ENCODE results near the gene CST9. TPM values are rescaled to one million over a fixed set of nuclear protein-coding genes. Genes with fewer than 3 reads are reported as not detected.

Gene CST9
- total RNA-seq, 6 experiments from 2014 or later, result not detected

DNA sequence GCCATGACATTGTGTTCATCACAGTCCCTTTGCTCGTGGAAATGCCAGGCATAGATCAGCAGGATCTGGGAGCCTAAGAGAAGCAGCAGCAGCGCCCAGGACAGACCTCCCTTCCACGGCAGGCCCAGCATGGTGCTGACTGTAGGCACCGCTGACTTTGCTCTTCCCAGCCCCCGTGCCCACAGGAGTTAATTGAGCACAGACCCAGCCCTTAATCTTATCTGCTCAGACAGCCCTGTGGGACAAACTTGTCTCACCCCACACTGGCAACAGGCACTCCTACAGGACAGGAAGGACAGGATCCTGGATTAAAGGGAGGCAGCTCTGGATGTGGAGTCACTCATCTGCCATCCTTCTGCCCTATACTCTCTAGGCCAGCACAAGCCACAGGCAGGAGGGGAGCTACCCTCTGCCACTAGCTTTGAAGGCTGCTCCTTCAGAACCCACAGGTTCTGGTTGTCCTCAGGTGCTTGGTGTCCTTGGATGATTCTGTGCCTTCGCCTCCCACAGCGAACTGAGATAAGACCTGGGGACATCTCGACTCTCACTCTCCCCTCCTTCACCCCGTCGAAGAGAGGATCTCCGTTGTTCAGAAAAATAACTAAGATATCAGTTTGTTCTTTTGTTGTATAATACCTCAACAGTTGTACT lies 37.3 kb downstream of the CST9 start, which contains the start of gene CST9L:
TSS of gene CST9L (minus strand) at position 165 of the 651 bp plus-strand sequence. CDS start at position 131, 34 bp downstream.
- no peak within 1 kb of the TSS for H3K27ac Mint-ChIP-seq
- H3K36me3 Mint-ChIP-seq (ENCODE audit: low read depth), result no peaks in the 10 kb centered on the region
- TF ChIP-seq, protein P1, sequence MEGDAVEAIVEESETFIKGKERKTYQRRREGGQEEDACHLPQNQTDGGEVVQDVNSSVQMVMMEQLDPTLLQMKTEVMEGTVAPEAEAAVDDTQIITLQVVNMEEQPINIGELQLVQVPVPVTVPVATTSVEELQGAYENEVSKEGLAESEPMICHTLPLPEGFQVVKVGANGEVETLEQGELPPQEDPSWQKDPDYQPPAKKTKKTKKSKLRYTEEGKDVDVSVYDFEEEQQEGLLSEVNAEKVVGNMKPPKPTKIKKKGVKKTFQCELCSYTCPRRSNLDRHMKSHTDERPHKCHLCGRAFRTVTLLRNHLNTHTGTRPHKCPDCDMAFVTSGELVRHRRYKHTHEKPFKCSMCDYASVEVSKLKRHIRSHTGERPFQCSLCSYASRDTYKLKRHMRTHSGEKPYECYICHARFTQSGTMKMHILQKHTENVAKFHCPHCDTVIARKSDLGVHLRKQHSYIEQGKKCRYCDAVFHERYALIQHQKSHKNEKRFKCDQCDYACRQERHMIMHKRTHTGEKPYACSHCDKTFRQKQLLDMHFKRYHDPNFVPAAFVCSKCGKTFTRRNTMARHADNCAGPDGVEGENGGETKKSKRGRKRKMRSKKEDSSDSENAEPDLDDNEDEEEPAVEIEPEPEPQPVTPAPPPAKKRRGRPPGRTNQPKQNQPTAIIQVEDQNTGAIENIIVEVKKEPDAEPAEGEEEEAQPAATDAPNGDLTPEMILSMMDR (IDR thresholded peaks at IDR 0.05), result no peak
- no peak for DNase-seq
- peaks cover 6% of the 10 kb centered on the region; the same call in 1 of the 2 replicates for H3K27me3 Mint-ChIP-seq (ENCODE audit: insufficient read depth)
- H3K4me3 Mint-ChIP-seq, result no peak within 1 kb of the TSS
- H3K9me3 Mint-ChIP-seq, result no peaks in the 10 kb centered on the region
- H3K4me1 Mint-ChIP-seq (ENCODE audit: low read depth), result no peaks in the 10 kb centered on the region

DNA sequence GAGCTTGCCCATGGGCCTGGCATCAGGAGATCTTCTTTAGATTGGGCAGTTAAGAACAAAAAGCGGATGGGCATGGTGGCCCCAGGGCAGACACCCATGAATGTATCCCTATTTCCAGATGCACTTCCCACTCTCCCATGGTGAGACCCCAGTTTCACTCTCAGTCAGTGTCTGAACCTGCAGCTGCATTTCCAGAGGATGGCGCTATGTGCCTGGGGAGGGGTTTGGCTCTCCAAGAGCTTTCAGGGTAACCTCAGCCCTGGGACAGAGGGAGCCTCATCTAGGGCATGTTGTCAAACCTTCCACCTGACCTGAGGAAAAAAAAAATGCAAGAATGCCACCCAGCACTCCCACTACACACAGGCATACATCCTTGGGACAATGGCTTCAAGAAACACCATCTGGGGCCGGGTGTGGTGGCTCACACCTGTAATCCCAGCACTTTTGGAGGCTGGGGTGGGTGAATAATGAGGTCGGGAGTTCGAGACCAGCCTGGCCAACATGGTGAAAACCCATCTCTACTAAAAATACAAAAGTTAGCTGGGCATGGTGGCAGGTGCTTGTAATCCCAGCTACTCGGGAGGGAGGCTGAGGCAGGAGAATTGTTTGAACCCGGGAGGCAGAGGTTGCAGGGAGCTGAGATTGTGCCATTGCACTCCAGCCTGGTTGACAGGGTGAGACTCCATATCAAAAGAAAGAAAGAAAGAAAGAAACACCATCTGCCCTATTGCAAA lies 39.4 kb downstream of the CST9 start:
- H3K4me1 Mint-ChIP-seq (ENCODE audit: low read depth), result no peaks in the 10 kb centered on the region
- H3K36me3 Mint-ChIP-seq (ENCODE audit: low read depth), result no peaks in the 10 kb centered on the region
- peaks cover 8% of the 10 kb centered on the region; the same call in 1 of the 2 replicates for H3K9me3 Mint-ChIP-seq
- DNase-seq, result no peak
- H3K4me3 Mint-ChIP-seq, result no peak overlapping the region
- TF ChIP-seq, protein P1 (IDR thresholded peaks at IDR 0.05), result no peak
- H3K27me3 Mint-ChIP-seq (ENCODE audit: insufficient read depth), result peaks cover 6% of the 10 kb centered on the region; the same call in 1 of the 2 replicates
- H3K27ac Mint-ChIP-seq, result no peak overlapping the region

DNA sequence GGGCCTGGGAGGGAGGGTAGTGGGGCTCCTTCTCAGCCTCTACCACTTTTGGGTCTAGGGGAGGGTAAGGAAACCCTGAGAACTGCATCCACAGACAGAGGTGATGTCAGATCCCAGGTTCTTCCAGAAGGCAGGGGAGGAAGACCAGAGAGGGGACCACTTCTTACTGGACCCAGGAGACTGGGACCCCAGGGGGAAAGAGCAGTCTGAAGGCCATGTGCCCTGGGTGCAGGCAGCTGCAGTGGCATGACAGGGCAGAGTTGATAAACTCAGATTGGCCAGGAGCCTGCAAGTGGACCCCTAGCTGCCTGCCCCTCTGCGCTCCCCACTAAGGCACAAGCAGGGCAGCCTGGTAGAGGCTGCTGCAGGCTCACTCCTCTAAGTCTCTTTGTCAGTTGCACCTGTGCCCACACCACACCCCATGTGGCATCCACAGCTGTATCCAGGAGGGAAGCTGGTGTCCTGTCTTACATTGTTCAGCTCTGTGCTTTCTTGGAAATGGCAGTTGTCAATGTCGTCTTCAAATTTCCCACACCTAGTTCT lies 40.1 kb downstream of the CST9 start:
- Mint-ChIP-seq H3K4me3 (no peak overlapping the region), H3K27me3 (ENCODE audit: insufficient read depth) (peaks cover 6% of the 10 kb centered on the region; the same call in 1 of the 2 replicates), H3K9me3 (peaks cover 13% of the 10 kb centered on the region; the same call in 1 of the 2 replicates), H3K27ac (no peak overlapping the region), H3K4me1 (ENCODE audit: low read depth) (no peaks in the 10 kb centered on the region), H3K36me3 (ENCODE audit: low read depth) (no peaks in the 10 kb centered on the region)
- DNase-seq, result no peak
- TF ChIP-seq, protein P1 (IDR thresholded peaks at IDR 0.05), result no peak

DNA sequence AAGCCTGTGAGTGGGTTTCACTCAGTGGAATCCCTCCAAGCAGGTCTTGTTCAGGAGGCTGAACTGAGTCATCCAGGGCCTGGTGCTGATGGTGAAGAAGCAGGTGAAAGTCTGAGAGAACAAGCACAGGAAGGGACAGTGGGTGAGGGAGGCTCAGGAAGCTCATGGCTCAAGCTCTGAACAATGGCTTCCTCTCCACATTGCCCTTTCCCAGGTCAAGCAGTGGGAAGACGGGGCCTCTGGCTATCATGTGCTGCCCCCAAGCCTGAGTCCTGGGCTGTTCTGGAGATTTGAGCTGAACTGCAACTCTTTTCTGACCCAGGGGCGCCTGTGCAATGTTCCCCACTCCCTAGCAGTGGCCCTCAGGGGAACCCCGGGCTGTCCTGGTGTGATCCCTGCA lies 40.8 kb downstream of the CST9 start:
- H3K4me1 Mint-ChIP-seq (ENCODE audit: low read depth), result no peaks in the 10 kb centered on the region
- TF ChIP-seq, protein P1 (IDR thresholded peaks at IDR 0.05), result no peak
- DNase-seq, result no peak
- H3K36me3 Mint-ChIP-seq (ENCODE audit: low read depth), result no peaks in the 10 kb centered on the region
- H3K27ac Mint-ChIP-seq, result no peak overlapping the region
- H3K27me3 Mint-ChIP-seq (ENCODE audit: insufficient read depth), result peaks cover 6% of the 10 kb centered on the region
- H3K4me3 Mint-ChIP-seq, result no peak overlapping the region
- H3K9me3 Mint-ChIP-seq, result peaks cover 13% of the 10 kb centered on the region; the same call in 1 of the 2 replicates

DNA sequence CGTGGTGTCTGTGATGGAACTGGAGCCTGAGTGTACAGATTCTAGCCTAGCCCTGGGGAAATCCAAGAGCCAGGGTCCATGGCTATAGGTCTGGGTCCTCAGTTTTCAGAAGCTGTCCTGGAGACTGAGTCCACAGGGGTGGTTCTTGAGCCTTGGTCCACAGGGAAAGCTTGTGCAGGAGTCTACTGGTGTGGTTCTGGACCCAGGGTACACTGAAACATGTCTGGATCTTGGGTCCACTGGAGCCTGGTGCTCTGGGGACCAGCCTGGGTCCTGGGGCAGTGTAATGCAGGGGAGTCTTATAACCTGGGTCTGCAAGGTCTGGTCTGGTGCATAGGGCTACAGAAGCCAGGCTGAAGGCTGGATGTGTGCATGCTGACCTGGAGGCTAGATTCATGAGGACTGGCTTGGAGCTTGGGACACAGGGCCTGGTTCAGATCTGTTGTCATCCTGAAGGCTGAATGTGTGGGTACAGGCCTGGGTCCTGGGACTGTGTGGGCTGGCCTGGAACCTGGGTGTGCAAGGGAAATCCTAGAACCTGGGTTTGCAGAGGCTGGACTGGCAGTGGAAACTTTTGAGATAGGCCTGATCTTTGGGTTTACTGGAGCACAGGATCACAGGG lies 42.9 kb downstream of the CST9 start:
- Mint-ChIP-seq H3K36me3 (ENCODE audit: low read depth) (no peaks in the 10 kb centered on the region), H3K4me1 (ENCODE audit: low read depth) (no peaks in the 10 kb centered on the region), H3K4me3 (no peak overlapping the region), H3K27me3 (ENCODE audit: insufficient read depth) (peaks cover 3% of the 10 kb centered on the region), H3K27ac (no peak overlapping the region), H3K9me3 (peaks cover 13% of the 10 kb centered on the region; the same call in 1 of the 2 replicates)
- TF ChIP-seq, protein P1 (IDR thresholded peaks at IDR 0.05), result no peak
- no peak for DNase-seq

Measured in HFFc6 (cell line).